GM21786 (cell line): Measurements from ENCODE around the gene HDAC4.
A peak's percentile ranks its signal among the peaks of the same experiment; 100 is the strongest.

Experiments
- ATAC-seq: cut with Tn5 transposase; IDR thresholded peaks from one replicate; pipeline ENCODE4 v1.9.1; 2021; ENCODE audit not compliant: unreplicated experiment

The HDAC4 gene

GRCh38 chr2:239271882-239272281, 128.9 kb downstream of the HDAC4 start:
- no peak for ATAC-seq

- no peak for ATAC-seq
Observed at GRCh38 chr2:239271471-239271870, 129.3 kb downstream of the HDAC4 start.

GRCh38 chr2:239269916-239270315, 130.9 kb downstream of the HDAC4 start:
- ATAC-seq = no peak

GRCh38 chr2:239269173-239269885, 131.5 kb downstream of the HDAC4 start:
- no peak for ATAC-seq

- ATAC-seq = no peak
Observed at GRCh38 chr2:239268549-239268948, 132.3 kb downstream of the HDAC4 start.

GRCh38 chr2:239268082-239268481, 132.7 kb downstream of the HDAC4 start:
- no peak for ATAC-seq

GRCh38 chr2:239267288-239267951, 133.4 kb downstream of the HDAC4 start:
- peak; percentile 91 for ATAC-seq

GRCh38 chr2:239266779-239267287, 134.0 kb downstream of the HDAC4 start:
- ATAC-seq = peak; percentile 13

- ATAC-seq = no peak
Observed at GRCh38 chr2:239266434-239266766, 134.4 kb downstream of the HDAC4 start.

- no peak for ATAC-seq
Observed at GRCh38 chr2:239265681-239266433, 135.0 kb downstream of the HDAC4 start.

GRCh38 chr2:239264838-239265651, 135.8 kb downstream of the HDAC4 start:
- peak; percentile 39 for ATAC-seq

- ATAC-seq = no peak
Observed at GRCh38 chr2:239264492-239264837, 136.4 kb downstream of the HDAC4 start.

- ATAC-seq = no peak
Observed at GRCh38 chr2:239263669-239264491, 136.9 kb downstream of the HDAC4 start.

- ATAC-seq = no peak
Observed at GRCh38 chr2:239263231-239263630, 137.6 kb downstream of the HDAC4 start.

- no peak for ATAC-seq
Observed at GRCh38 chr2:239262484-239263230, 138.2 kb downstream of the HDAC4 start.

GRCh38 chr2:239261796-239262483, 138.9 kb downstream of the HDAC4 start:
- no peak for ATAC-seq

GRCh38 chr2:239261356-239261755, 139.5 kb downstream of the HDAC4 start:
- ATAC-seq = no peak

- no peak for ATAC-seq
Observed at GRCh38 chr2:239260546-239261327, 140.1 kb downstream of the HDAC4 start.
